Activated CD8-positive, alpha-beta T cell treated with anti-CD3 and anti-CD28 coated beads for 36 hours (primary cell): ENCODE results near the gene LRMDA. TPM values are rescaled to one million over a fixed set of nuclear protein-coding genes. Genes with fewer than 3 reads are reported as not detected.

ENCODE experiments used
- ATAC-seq: fragments of 200-7000 bp; cut with Tn5 transposase; one replicate; pipeline ENCODE4 v1.10.0; 2021; ENCODE audit warnings: mild to moderate bottlenecking, moderate library complexity
- CTCF ChIA-PET: fragments of 350-600 bp; sonication (Branson Sonifier 250); formaldehyde crosslinking; loops from one replicate; lab custom pipeline; 2021; ENCODE audit warnings: antibody characterized with exemption; lab: Charles Lee
- POLR2A ChIA-PET: fragments of 350-600 bp; sonication (Branson Sonifier 250); formaldehyde crosslinking; loops from one replicate; lab custom pipeline; 2021; ENCODE audit warnings: antibody characterized with exemption; lab: Charles Lee
- DNase-seq: peaks from one replicate; pipeline ENCODE4 v3.0.0-alpha.2; 2020
- H3K27ac Mint-ChIP-seq: one replicate; pipeline ENCODE4 v1.8.0; 2021; ENCODE audit warnings: mild to moderate bottlenecking, mixed read lengths
- H3K27me3 Mint-ChIP-seq: one replicate; pipeline ENCODE4 v1.8.0; 2021; ENCODE audit warnings: mixed read lengths
- H3K36me3 Mint-ChIP-seq: one replicate; pipeline ENCODE4 v1.8.0; 2021; ENCODE audit warnings: low read depth, mixed read lengths
- H3K4me1 Mint-ChIP-seq: one replicate; pipeline ENCODE4 v1.8.0; 2021; ENCODE audit warnings: low read depth, mixed read lengths
- H3K4me3 Mint-ChIP-seq: one replicate; pipeline ENCODE4 v1.8.0; 2021; ENCODE audit warnings: mild to moderate bottlenecking, moderate library complexity, mixed read lengths
- H3K9me3 Mint-ChIP-seq: one replicate; pipeline ENCODE4 v1.8.0; 2021; ENCODE audit warnings: mixed read lengths
- intact Hi-C: fragments of 100-400 bp; cut with micrococcal nuclease; formaldehyde crosslinking; loops from one replicate; pipeline ENCODE4 v1.10.0; 2022
- total RNA-seq, 2 experiments: library from RNA; stranded (reverse); gene quantifications; one replicate each; pipeline ENCODE4 v1.2.3, GENCODE V29; 2021
- TF ChIP-seq, protein P1 (sequence below): fragments of 200-600 bp; IDR thresholded peaks from one replicate; pipeline ENCODE4 v1.8.0; 2022; ENCODE audit warnings: antibody characterized with exemption, mild to moderate bottlenecking

Gene LRMDA
- total RNA-seq, 2 experiments from 2014 or later, result not detected

DNA sequence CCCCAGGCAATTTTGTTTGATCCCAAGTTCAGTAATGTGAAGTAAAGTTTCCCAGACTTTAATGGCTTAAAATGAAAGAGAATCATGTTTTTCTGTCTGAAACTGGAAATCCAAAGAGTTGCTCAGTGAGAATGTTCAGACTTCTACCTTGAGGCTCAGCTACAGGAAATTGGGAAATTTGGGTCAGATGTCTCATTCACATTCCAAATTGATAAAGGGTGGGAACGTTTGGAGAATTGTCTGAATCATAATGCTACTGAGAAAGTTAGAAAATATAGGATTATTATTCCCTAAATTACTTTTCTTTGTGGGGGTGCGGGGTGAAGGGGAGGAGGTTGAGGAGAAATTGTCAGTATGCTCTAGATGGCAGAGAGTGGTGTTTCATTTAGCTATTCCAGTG lies 773.9 kb downstream of the LRMDA start:
- Mint-ChIP-seq H3K4me1 (no peaks in the 10 kb centered on the region), H3K27ac (no peak overlapping the region), H3K27me3 (no peaks in the 10 kb centered on the region), H3K4me3 (no peak overlapping the region), H3K9me3 (no peaks in the 10 kb centered on the region), H3K36me3 (no peaks in the 10 kb centered on the region)
- POLR2A ChIA-PET, result no interaction called here
- DNase-seq (no peak), ATAC-seq (no peak)
- TF ChIP-seq, protein P1, sequence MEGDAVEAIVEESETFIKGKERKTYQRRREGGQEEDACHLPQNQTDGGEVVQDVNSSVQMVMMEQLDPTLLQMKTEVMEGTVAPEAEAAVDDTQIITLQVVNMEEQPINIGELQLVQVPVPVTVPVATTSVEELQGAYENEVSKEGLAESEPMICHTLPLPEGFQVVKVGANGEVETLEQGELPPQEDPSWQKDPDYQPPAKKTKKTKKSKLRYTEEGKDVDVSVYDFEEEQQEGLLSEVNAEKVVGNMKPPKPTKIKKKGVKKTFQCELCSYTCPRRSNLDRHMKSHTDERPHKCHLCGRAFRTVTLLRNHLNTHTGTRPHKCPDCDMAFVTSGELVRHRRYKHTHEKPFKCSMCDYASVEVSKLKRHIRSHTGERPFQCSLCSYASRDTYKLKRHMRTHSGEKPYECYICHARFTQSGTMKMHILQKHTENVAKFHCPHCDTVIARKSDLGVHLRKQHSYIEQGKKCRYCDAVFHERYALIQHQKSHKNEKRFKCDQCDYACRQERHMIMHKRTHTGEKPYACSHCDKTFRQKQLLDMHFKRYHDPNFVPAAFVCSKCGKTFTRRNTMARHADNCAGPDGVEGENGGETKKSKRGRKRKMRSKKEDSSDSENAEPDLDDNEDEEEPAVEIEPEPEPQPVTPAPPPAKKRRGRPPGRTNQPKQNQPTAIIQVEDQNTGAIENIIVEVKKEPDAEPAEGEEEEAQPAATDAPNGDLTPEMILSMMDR, result no peak
- CTCF ChIA-PET, result no interaction called here
- intact Hi-C loops, result no loop called here

DNA sequence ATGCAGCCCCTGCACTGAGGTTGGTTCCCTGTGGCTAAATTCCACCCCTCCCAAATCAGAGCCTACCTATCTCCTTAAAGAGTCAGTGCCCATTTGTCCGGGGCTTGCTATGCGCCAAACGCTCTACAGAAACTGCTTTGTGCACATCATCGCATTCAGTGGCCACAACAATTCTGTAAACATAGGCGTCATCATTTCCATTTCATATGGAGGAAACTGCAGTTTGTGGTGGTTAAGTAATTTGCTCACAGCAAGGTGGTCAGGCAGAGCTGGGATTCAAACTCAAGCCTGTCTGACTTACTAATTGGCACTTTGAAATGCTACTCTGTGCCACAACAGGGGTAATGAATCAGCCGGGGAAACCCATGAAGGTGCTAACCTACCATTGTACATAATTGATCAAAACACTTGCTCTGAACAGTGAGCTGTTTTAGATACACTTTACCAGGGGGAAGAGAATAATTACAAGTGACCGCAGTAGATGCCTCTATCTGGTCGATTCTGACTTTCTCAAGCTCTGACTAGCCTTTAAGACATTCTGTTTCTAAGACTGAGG lies 775.5 kb downstream of the LRMDA start:
- Mint-ChIP-seq H3K36me3 (no peaks in the 10 kb centered on the region), H3K27me3 (no peaks in the 10 kb centered on the region), H3K4me3 (no peak overlapping the region), H3K4me1 (no peaks in the 10 kb centered on the region), H3K27ac (no peak overlapping the region), H3K9me3 (no peaks in the 10 kb centered on the region)
- intact Hi-C loops, result no loop called here
- TF ChIP-seq, protein P1, result no peak
- DNase-seq (no peak), ATAC-seq (no peak)
- ChIA-PET POLR2A (no interaction called here), CTCF (no interaction called here)

DNA sequence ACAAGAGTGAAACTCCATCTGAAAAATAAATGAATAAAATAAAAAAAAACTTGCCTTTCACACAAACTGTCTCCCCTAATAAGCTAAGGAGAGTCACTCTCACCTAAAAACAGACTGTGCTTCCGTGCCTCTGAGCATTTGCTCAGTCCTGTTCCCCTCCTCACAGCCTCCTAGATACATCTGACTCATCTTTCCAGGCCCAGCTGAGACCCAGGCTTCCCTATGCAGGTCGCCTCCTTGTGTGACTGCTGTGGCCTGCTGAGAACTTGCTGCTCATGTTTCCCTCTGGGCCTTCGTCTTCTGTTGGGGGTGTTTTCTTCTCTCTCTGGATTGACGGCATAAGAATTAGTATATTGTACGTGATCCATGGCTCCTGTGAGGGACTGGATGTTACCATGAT lies 777.7 kb downstream of the LRMDA start:
- H3K4me1 Mint-ChIP-seq, result no peaks in the 10 kb centered on the region
- intact Hi-C loops, result no loop called here
- ATAC-seq, result no peak

DNA sequence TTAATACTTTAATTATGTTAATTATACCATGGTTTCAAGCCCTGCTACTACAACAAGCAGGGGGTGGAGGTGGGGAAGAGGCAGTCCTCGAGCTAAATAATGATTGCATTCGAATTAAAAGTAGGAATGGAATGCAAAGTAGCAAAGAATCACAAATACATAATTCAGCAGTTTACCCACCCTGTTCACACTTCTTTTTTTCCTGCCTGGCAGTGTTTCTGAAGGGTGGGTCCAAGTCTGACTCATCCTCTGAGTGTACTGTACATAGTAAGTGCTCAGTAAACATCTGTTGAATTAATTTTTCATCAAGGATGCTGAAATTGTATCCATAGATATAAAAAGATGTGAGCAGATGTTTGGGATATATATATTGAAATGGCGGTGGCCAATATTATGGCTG lies 778.8 kb downstream of the LRMDA start:
- Mint-ChIP-seq H3K4me1 (no peaks in the 10 kb centered on the region), H3K27me3 (no peaks in the 10 kb centered on the region), H3K36me3 (no peaks in the 10 kb centered on the region), H3K9me3 (no peaks in the 10 kb centered on the region), H3K27ac (no peak overlapping the region), H3K4me3 (no peak overlapping the region)
- POLR2A ChIA-PET, result no interaction called here
- DNase-seq (no peak), ATAC-seq (no peak)
- intact Hi-C loops, result no loop called here
- TF ChIP-seq, protein P1, result no peak
- CTCF ChIA-PET, result no interaction called here

More for the DNA sequence above, 777.7 kb downstream of the LRMDA start:
- Mint-ChIP-seq H3K4me3 (no peak overlapping the region), H3K9me3 (no peaks in the 10 kb centered on the region), H3K27ac (no peak overlapping the region), H3K27me3 (no peaks in the 10 kb centered on the region), H3K36me3 (no peaks in the 10 kb centered on the region)
- TF ChIP-seq, protein P1, result no peak
- POLR2A ChIA-PET, result no interaction called here
- no peak for DNase-seq
- CTCF ChIA-PET, result no interaction called here

DNA sequence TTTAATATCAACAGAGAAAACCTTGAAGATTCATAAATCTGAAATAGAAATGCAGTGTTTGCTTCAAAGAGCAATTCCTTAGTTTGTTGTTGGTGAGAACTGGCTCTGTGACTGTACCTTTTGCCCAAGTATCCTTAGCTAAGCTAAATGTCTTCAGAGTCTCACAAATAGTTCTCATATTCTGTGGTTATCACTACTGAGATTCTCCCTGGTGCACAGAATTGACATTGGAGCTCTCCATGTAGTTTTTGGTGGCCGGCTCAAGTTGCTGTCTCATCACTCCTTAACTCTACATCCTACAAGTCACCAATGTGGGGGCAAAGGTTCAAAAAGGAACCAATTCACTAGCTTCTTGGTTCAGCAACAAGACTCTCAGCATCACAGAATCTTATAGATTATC lies 780.3 kb downstream of the LRMDA start:
- ATAC-seq, result no peak
- ChIA-PET CTCF (no interaction called here), POLR2A (no interaction called here)
- no peaks in the 10 kb centered on the region for H3K9me3 Mint-ChIP-seq
- no peak overlapping the region for H3K4me3 Mint-ChIP-seq
- no peaks in the 10 kb centered on the region for H3K36me3 Mint-ChIP-seq
- DNase-seq, result no peak
- no peaks in the 10 kb centered on the region for H3K27me3 Mint-ChIP-seq
- intact Hi-C loops, result no loop called here
- TF ChIP-seq, protein P1, result no peak
- H3K27ac Mint-ChIP-seq, result no peak overlapping the region
- H3K4me1 Mint-ChIP-seq, result no peaks in the 10 kb centered on the region
